SK-N-SH (cell line): ENCODE measurements around the gene CD19.

Source experiments
- FOSL2 ChIP-seq: IDR thresholded peaks from 2 replicates; pipeline ENCODE4 v1.4.0; 2012; ENCODE audit warnings: low read depth, mild to moderate bottlenecking, moderate library complexity, borderline replicate concordance
- FOXJ3 ChIP-seq: sonication (generic); formaldehyde crosslinking; IDR thresholded peaks from 2 replicates; pipeline ENCODE4 v1.5.1; 2020; ENCODE audit warnings: mild to moderate bottlenecking, missing genetic modification reagents
- SIN3A ChIP-seq: IDR thresholded peaks from 2 replicates; pipeline ENCODE4 v1.6.1; 2012; ENCODE audit warnings: low read depth, mild to moderate bottlenecking, low read length, moderate library complexity, borderline replicate concordance
- SMC3 ChIP-seq: IDR thresholded peaks from 2 replicates; pipeline ENCODE4 v1.6.1; 2012; ENCODE audit warnings: low read depth, low read length, improper control_type of control experiment
- TAF1 ChIP-seq: IDR thresholded peaks from 2 replicates; pipeline ENCODE4 v1.6.1; 2012; ENCODE audit warnings: low read depth, mild to moderate bottlenecking, low read length, moderate library complexity, borderline replicate concordance
- TF ChIP-seq, protein P1 (sequence below): fragments of 200-600 bp; sonication (generic); IDR thresholded peaks from 2 replicates; pipeline ENCODE4 v1.6.1; 2017; ENCODE audit warnings: antibody characterized with exemption, mild to moderate bottlenecking, moderate library complexity
- TF ChIP-seq, protein P2 (sequence below): IDR thresholded peaks from 2 replicates; pipeline ENCODE4 v1.6.1; 2012; ENCODE audit warnings: mild to moderate bottlenecking, low read depth, low read length, moderate library complexity
- TF ChIP-seq, protein P3 (sequence below): fragments of 150-350 bp; IDR thresholded peaks from 2 replicates; pipeline ENCODE4 v1.6.1; 2016; ENCODE audit warnings: mild to moderate bottlenecking, low read depth, low read length

DNA sequence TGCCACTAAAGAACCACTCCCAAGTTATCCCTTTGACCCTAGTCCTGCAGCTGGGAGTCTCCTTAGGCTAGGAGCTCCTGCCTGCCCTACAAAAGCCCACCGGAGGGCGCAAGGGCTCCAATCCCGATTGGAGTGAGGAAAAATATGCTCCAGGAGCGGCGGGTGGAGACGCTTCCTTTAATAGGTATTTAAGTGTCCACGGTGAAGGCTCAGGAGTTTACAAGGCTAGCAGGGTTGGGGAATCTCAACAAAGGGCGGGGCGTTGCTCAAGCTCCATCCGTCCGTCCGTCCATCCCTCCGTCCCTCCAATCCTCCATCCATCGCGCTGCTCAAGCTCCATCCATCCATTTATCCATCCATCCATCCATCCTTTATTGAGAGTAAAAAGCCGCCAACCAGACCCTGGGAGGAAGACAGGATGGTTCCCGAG is 42.3 kb downstream of the CD19 start:
- TF ChIP-seq FOSL2: no peak
- TF ChIP-seq, protein P1, sequence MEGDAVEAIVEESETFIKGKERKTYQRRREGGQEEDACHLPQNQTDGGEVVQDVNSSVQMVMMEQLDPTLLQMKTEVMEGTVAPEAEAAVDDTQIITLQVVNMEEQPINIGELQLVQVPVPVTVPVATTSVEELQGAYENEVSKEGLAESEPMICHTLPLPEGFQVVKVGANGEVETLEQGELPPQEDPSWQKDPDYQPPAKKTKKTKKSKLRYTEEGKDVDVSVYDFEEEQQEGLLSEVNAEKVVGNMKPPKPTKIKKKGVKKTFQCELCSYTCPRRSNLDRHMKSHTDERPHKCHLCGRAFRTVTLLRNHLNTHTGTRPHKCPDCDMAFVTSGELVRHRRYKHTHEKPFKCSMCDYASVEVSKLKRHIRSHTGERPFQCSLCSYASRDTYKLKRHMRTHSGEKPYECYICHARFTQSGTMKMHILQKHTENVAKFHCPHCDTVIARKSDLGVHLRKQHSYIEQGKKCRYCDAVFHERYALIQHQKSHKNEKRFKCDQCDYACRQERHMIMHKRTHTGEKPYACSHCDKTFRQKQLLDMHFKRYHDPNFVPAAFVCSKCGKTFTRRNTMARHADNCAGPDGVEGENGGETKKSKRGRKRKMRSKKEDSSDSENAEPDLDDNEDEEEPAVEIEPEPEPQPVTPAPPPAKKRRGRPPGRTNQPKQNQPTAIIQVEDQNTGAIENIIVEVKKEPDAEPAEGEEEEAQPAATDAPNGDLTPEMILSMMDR: peak; percentile 85
- no peak for TF ChIP-seq SIN3A
- TF ChIP-seq TAF1: no peak
- peak; percentile 50 for TF ChIP-seq SMC3
- no peak for TF ChIP-seq FOXJ3 (CRISPR knock-in tag)
- TF ChIP-seq, protein P2, sequence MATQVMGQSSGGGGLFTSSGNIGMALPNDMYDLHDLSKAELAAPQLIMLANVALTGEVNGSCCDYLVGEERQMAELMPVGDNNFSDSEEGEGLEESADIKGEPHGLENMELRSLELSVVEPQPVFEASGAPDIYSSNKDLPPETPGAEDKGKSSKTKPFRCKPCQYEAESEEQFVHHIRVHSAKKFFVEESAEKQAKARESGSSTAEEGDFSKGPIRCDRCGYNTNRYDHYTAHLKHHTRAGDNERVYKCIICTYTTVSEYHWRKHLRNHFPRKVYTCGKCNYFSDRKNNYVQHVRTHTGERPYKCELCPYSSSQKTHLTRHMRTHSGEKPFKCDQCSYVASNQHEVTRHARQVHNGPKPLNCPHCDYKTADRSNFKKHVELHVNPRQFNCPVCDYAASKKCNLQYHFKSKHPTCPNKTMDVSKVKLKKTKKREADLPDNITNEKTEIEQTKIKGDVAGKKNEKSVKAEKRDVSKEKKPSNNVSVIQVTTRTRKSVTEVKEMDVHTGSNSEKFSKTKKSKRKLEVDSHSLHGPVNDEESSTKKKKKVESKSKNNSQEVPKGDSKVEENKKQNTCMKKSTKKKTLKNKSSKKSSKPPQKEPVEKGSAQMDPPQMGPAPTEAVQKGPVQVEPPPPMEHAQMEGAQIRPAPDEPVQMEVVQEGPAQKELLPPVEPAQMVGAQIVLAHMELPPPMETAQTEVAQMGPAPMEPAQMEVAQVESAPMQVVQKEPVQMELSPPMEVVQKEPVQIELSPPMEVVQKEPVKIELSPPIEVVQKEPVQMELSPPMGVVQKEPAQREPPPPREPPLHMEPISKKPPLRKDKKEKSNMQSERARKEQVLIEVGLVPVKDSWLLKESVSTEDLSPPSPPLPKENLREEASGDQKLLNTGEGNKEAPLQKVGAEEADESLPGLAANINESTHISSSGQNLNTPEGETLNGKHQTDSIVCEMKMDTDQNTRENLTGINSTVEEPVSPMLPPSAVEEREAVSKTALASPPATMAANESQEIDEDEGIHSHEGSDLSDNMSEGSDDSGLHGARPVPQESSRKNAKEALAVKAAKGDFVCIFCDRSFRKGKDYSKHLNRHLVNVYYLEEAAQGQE: no peak
- TF ChIP-seq, protein P3, sequence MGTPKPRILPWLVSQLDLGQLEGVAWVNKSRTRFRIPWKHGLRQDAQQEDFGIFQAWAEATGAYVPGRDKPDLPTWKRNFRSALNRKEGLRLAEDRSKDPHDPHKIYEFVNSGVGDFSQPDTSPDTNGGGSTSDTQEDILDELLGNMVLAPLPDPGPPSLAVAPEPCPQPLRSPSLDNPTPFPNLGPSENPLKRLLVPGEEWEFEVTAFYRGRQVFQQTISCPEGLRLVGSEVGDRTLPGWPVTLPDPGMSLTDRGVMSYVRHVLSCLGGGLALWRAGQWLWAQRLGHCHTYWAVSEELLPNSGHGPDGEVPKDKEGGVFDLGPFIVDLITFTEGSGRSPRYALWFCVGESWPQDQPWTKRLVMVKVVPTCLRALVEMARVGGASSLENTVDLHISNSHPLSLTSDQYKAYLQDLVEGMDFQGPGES: no peak
